Renal cortical epithelial cell (primary cell): ENCODE data around the gene KCNAB3. TPM values are rescaled to one million over a fixed set of nuclear protein-coding genes. Genes with fewer than 3 reads are reported as not detected.

Source experiments
- DNase-seq: peaks from one replicate; pipeline ENCODE4 v3.0.0-alpha.2; 2011; ENCODE audit warnings: low read depth
- total RNA-seq: library from RNA; depleted of rRNA; stranded (reverse); fragments of >200 nt; gene quantifications from 2 replicates; pipeline ENCODE4 v1.2.3, GENCODE V29; 2014

The KCNAB3 gene
- total RNA-seq, 1 donor from 2014 or later = 0.20 TPM

DNA sequence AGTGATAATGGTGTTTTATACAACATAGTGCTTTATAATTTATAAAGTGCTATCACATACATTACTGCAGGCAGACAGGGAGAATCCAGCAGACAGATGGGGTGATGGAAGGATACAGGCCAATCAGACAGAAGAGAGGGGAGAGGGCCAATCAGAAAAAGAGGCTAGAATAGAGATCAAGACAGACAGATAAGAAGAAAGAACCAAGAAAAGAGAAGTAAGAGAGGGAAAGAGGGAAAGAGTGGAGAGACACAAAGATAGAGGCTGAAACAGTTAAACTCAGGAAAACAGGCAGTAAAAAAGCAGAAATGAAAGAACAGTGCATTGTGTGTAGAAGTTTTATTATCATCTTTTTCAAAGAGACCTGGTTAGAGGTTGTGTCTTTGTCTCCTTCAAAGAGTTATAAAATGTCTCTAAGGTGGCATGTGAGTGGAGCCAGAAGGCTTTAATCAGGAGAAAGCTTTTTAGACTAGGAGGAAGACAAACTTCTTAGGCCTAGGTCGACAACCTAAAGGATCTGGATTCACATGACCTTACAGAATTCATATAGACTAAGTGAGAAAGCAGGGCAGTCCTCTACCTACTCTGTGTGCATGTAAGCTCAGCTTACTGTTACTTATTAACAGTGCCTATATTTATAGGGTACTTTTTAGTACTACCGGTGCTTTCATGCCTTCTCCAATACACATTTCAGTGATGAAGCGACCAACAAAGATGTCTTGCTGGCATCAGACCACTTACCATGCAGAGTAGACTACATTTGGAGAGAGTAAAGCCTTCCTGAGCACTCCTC is 49.4 kb downstream of the KCNAB3 start:
- no peak for DNase-seq

DNA sequence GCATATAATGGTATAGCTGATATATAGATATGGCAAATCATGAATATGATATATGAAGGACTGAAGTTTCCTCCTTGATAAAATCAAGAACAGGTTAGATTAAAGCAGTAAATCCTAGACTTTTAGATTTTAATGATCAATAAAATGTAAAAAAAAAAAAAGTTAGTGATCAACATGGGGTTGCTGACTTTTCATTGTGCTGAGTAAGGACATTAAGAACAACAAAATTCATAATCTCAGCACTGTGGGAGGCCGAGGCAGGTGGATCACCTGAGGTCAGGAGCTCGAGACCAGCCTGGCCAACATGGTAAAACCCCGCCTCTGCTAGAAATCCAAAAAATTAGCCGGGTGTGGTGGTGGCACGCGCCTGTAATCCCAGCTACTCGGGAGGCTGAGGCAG is 51.4 kb downstream of the KCNAB3 start:
- no peak for DNase-seq

DNA sequence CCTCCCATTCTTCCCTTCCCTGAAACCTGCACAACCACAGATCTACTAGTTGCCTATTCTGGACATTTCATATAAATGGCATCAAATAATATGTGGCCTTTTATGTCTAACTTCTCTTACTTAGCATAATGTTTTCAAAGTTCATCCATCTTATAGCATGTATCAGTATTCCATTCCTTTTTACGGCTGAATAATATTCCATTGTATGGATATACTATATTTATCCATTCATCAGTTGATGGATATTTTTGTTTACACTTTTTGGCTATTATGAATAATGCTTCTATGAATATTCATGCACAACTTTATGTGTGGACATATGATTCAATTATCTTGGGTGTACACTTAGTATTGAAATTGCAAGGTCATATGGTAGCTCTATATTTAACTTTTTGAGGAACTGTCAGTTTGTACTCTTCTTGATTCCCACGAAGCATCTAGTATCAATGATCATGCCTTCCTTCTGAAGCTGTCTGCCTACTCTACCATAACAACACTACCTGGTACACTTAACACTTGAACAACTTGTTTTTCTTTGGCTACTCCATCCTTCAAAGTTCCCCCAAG is 53.8 kb downstream of the KCNAB3 start:
- no peak for DNase-seq

DNA sequence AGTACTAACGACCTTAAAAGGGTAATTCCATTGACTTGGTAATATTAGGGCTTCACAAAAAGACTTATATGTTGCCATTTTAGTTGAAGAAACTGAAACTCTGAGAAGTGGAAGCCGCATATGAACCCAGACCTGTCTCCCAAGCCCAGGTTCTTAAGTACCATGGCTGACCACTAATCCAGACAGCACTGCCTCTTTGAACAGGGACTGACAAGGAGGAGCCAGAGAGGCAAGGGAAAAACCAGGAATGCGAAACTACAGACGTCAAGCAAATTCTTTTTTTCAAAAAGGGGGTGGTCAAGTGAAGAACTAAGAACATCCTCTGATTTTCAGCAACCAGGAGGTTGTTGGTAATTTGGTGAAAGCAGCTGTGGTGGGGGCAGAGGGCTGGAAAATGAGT is 56.6 kb downstream of the KCNAB3 start:
- DNase-seq = no peak

Other genes with a start within 250 kb of the KCNAB3 start
- gene TP53, start 242.4 kb downstream of the KCNAB3 start, total RNA-seq = 29.3 and 53.8 TPM in 2 replicates
- 6.2 and 9.2 TPM in 2 replicates for gene WRAP53, start 241.4 kb downstream of the KCNAB3 start, total RNA-seq
- 0.69 and 2.9 TPM in 2 replicates for gene EFNB3, start 224.7 kb downstream of the KCNAB3 start, total RNA-seq
- 0.15 TPM in 1 of 2 replicates, not detected in the other for gene DNAH2, start 212.1 kb downstream of the KCNAB3 start, total RNA-seq
- 2.8 and 15.9 TPM in 2 replicates for gene KDM6B, start 95.6 kb downstream of the KCNAB3 start, total RNA-seq
- 0.65 TPM in 1 of 2 replicates, not detected in the other for gene TMEM88, start 74.8 kb downstream of the KCNAB3 start, total RNA-seq
- 27.2 and 80.1 TPM in 2 replicates for gene NAA38, start 72.3 kb downstream of the KCNAB3 start, total RNA-seq
- gene CYB5D1, start 71.9 kb downstream of the KCNAB3 start, total RNA-seq = 16.0 and 26.5 TPM in 2 replicates
- 57.1 and 192 TPM in 2 replicates for gene CHD3, start 41.1 kb downstream of the KCNAB3 start, total RNA-seq
- gene RNF227, start 13.6 kb downstream of the KCNAB3 start, total RNA-seq = 1.0 and 4.7 TPM in 2 replicates
- 37.9 and 95.1 TPM in 2 replicates for gene TRAPPC1, start 2.1 kb upstream of the KCNAB3 start, total RNA-seq
- 18.0 and 25.4 TPM in 2 replicates for gene CNTROB, start 2.4 kb upstream of the KCNAB3 start, total RNA-seq
- not detected in 2 replicates for gene GUCY2D, start 72.8 kb upstream of the KCNAB3 start, total RNA-seq
- 0.20 and 2.1 TPM in 2 replicates for gene ALOX15B, start 109.2 kb upstream of the KCNAB3 start, total RNA-seq
- gene ALOX12B, start 157.9 kb upstream of the KCNAB3 start, total RNA-seq = not detected in 2 replicates
- 0.17 TPM in 1 of 2 replicates, not detected in the other for gene ALOXE3, start 188.7 kb upstream of the KCNAB3 start, total RNA-seq
- not detected in 2 replicates for gene HES7, start 194.2 kb upstream of the KCNAB3 start, total RNA-seq
- 4.3 and 34.5 TPM in 2 replicates for gene PER1, start 222.5 kb upstream of the KCNAB3 start, total RNA-seq
- 2.6 and 6.2 TPM in 2 replicates for gene VAMP2, start 233.1 kb upstream of the KCNAB3 start, total RNA-seq
- gene TMEM107, start 246.5 kb upstream of the KCNAB3 start, total RNA-seq = 22.7 and 24.0 TPM in 2 replicates